ENCODE measurements around the gene EEIG1.
"Not testable (repeated sequence)": the region's sequence is repeated elsewhere in the genome, so short reads cannot be mapped to it uniquely, and the experiment has no call there.

EEIG1 gene

GRCh38 chr9:128024761-128025308 lies 44.0 kb upstream of the EEIG1 start:
- Mint-ChIP-seq H3K27ac (no peak overlapping the region), H3K4me3 (no peak overlapping the region), H3K4me1 (peaks cover 7% of the 10 kb centered on the region), H3K9me3 (no peaks in the 10 kb centered on the region), H3K36me3 (ENCODE audit: low read depth) (no peaks in the 10 kb centered on the region), H3K27me3 (ENCODE audit: low read depth, poor library complexity) (peaks cover 12% of the 10 kb centered on the region)
- no peak for DNase-seq
- TF ChIP-seq CTCF (IDR thresholded peaks at IDR 0.05), result no peak

- H3K4me1 Mint-ChIP-seq; H3K27ac Mint-ChIP-seq; H3K36me3 Mint-ChIP-seq (ENCODE audit: low read depth); DNase-seq; H3K4me3 Mint-ChIP-seq; H3K9me3 Mint-ChIP-seq: not testable (repeated sequence)
- H3K27me3 Mint-ChIP-seq (ENCODE audit: low read depth, poor library complexity), result peaks cover 12% of the 10 kb centered on the region
Observed at GRCh38 chr9:128023671-128024070, 42.9 kb upstream of the EEIG1 start.

GRCh38 chr9:128022886-128023285 lies 42.1 kb upstream of the EEIG1 start:
- DNase-seq, result no peak
- H3K36me3 Mint-ChIP-seq (ENCODE audit: low read depth), result no peaks in the 10 kb centered on the region
- H3K27ac Mint-ChIP-seq, result no peak overlapping the region
- peaks cover 8% of the 10 kb centered on the region for H3K4me1 Mint-ChIP-seq
- H3K9me3 Mint-ChIP-seq, result no peaks in the 10 kb centered on the region
- peaks cover 12% of the 10 kb centered on the region for H3K27me3 Mint-ChIP-seq (ENCODE audit: low read depth, poor library complexity)
- no peak for TF ChIP-seq CTCF (IDR thresholded peaks at IDR 0.05)
- no peak overlapping the region for H3K4me3 Mint-ChIP-seq

- no peak for TF ChIP-seq CTCF (IDR thresholded peaks at IDR 0.05)
- no peaks in the 10 kb centered on the region for H3K36me3 Mint-ChIP-seq (ENCODE audit: low read depth)
- no peaks in the 10 kb centered on the region for H3K9me3 Mint-ChIP-seq
- DNase-seq, result no peak
- peaks cover 13% of the 10 kb centered on the region for H3K4me1 Mint-ChIP-seq
- H3K4me3 Mint-ChIP-seq, result no peak overlapping the region
- H3K27ac Mint-ChIP-seq, result no peak overlapping the region
- peaks cover 12% of the 10 kb centered on the region for H3K27me3 Mint-ChIP-seq (ENCODE audit: low read depth, poor library complexity)
Observed at GRCh38 chr9:128021098-128021497, 40.3 kb upstream of the EEIG1 start.

GRCh38 chr9:128020692-128021091 lies 39.9 kb upstream of the EEIG1 start:
- Mint-ChIP-seq H3K27me3 (ENCODE audit: low read depth, poor library complexity) (peaks cover 12% of the 10 kb centered on the region), H3K36me3 (ENCODE audit: low read depth) (no peaks in the 10 kb centered on the region), H3K4me1 (peaks cover 13% of the 10 kb centered on the region), H3K27ac (no peak overlapping the region), H3K9me3 (no peaks in the 10 kb centered on the region), H3K4me3 (no peak overlapping the region)
- TF ChIP-seq CTCF (IDR thresholded peaks at IDR 0.05), result no peak
- DNase-seq, result peak; percentile 15

GRCh38 chr9:128015696-128016095 lies 34.9 kb upstream of the EEIG1 start:
- peaks cover 21% of the 10 kb centered on the region for H3K4me1 Mint-ChIP-seq
- H3K9me3 Mint-ChIP-seq, result no peaks in the 10 kb centered on the region
- no peak for DNase-seq
- H3K36me3 Mint-ChIP-seq (ENCODE audit: low read depth), result no peaks in the 10 kb centered on the region
- no peak overlapping the region for H3K4me3 Mint-ChIP-seq
- H3K27ac Mint-ChIP-seq, result no peak overlapping the region
- TF ChIP-seq CTCF (IDR thresholded peaks at IDR 0.05), result no peak
- H3K27me3 Mint-ChIP-seq (ENCODE audit: low read depth, poor library complexity), result peaks cover 7% of the 10 kb centered on the region
